Peyer's patch (tissue), 4 donors: Measurements from ENCODE around the gene CCDC167.

Experiments used
- POLR2A ChIP-seq, 2 donors: fragments of 450-650 bp; IDR thresholded peaks; one replicate each; pipeline ENCODE4 v1.5.1; 2017; ENCODE audit warnings: antibody characterized with exemption in 2 of 2, mild to moderate bottlenecking in 2 of 2, moderate library complexity in 2 of 2
- TF ChIP-seq, protein P1 (sequence below), 6 experiments: fragments of 450-650 bp in 4 of 6; fragments of 200-600 bp in 2 of 6; sonication (generic) in 1 of 6; IDR thresholded peaks; one replicate each; pipeline ENCODE4 v1.5.1; 2017 to 2019; ENCODE audit warnings: antibody characterized with exemption in 6 of 6, mild to moderate bottlenecking in 3 of 6, moderate library complexity in 1 of 6

DNA sequence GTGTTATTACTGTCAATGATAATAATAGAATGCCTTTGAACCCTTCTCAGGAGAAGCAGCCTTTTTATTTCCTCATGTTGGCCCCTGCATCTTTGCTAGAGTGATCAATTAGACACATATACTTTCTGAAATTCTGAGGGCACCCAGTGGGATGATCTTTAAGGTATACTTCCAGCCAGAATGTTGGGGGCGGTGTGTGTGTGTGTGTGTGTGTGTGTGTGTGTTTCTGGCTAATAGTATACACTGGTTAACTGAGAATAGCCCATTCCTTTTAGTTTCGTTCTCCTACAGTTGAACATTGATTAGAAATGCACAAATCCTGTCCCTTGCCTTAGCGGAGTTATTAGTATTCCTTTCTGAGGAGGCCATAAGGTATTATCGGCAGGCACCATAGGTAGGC lies 41.7 kb upstream of the CCDC167 start:
- TF ChIP-seq, protein P1, sequence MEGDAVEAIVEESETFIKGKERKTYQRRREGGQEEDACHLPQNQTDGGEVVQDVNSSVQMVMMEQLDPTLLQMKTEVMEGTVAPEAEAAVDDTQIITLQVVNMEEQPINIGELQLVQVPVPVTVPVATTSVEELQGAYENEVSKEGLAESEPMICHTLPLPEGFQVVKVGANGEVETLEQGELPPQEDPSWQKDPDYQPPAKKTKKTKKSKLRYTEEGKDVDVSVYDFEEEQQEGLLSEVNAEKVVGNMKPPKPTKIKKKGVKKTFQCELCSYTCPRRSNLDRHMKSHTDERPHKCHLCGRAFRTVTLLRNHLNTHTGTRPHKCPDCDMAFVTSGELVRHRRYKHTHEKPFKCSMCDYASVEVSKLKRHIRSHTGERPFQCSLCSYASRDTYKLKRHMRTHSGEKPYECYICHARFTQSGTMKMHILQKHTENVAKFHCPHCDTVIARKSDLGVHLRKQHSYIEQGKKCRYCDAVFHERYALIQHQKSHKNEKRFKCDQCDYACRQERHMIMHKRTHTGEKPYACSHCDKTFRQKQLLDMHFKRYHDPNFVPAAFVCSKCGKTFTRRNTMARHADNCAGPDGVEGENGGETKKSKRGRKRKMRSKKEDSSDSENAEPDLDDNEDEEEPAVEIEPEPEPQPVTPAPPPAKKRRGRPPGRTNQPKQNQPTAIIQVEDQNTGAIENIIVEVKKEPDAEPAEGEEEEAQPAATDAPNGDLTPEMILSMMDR (IDR thresholded peaks at IDR 0.05): no peak
- TF ChIP-seq POLR2A (IDR thresholded peaks at IDR 0.05): no peak
